ENCODE data around the gene CPNE8. TPM values are rescaled to one million over a fixed set of nuclear protein-coding genes. Genes with fewer than 3 reads are reported as not detected.

Gene CPNE8
- total RNA-seq, 4 donors from 2014 or later: 11.1 to 35.2 (median 16.7) TPM

- DNase-seq: no peak
- TF ChIP-seq CTCF (IDR thresholded peaks at IDR 0.05): no peak
- no peak for TF ChIP-seq POLR2A (IDR thresholded peaks at IDR 0.05)
- H3K9me3 ChIP-seq: no peaks in the 10 kb centered on the region
Measured at GRCh38 chr12:38625306-38625705, 280.1 kb downstream of the CPNE8 start.

GRCh38 chr12:38614171-38614570 is 291.2 kb downstream of the CPNE8 start:
- Histone ChIP-seq H3K4me1 (no peaks in the 10 kb centered on the region), H3K36me3 (no peaks in the 10 kb centered on the region), H3K27ac (no peak overlapping the region), H3K9me3 (no peaks in the 10 kb centered on the region), H3K27me3 (no peaks in the 10 kb centered on the region), H3K4me3 (no peak overlapping the region)
- TF ChIP-seq POLR2A (IDR thresholded peaks at IDR 0.05) (no peak), CTCF (IDR thresholded peaks at IDR 0.05) (no peak)
- no peak for DNase-seq
- intact Hi-C loops (cut with DNase I; ENCODE audit: low total_unique reads): no loop called here

More at GRCh38 chr12:38625306-38625705, 280.1 kb downstream of the CPNE8 start:
- Histone ChIP-seq H3K27ac (no peak overlapping the region), H3K36me3 (no peaks in the 10 kb centered on the region), H3K27me3 (no peaks in the 10 kb centered on the region), H3K4me1 (no peaks in the 10 kb centered on the region), H3K4me3 (no peak overlapping the region)
- intact Hi-C loops (cut with DNase I; ENCODE audit: low total_unique reads): no loop called here

- Histone ChIP-seq H3K4me1 (no peaks in the 10 kb centered on the region), H3K27me3 (no peaks in the 10 kb centered on the region), H3K36me3 (no peaks in the 10 kb centered on the region), H3K9me3 (no peaks in the 10 kb centered on the region), H3K27ac (no peak overlapping the region), H3K4me3 (no peak overlapping the region)
- DNase-seq: no peak
- TF ChIP-seq POLR2A (IDR thresholded peaks at IDR 0.05): no peak
- TF ChIP-seq CTCF (IDR thresholded peaks at IDR 0.05): no peak
- intact Hi-C loops (cut with DNase I; ENCODE audit: low total_unique reads): no loop called here
Measured at GRCh38 chr12:38610808-38611350, 294.5 kb downstream of the CPNE8 start.

- no peaks in the 10 kb centered on the region for H3K4me1 ChIP-seq
- no peaks in the 10 kb centered on the region for H3K36me3 ChIP-seq
- H3K9me3 ChIP-seq: no peaks in the 10 kb centered on the region
- no peak overlapping the region for H3K27ac ChIP-seq
- no peak overlapping the region for H3K4me3 ChIP-seq
- DNase-seq: no peak
- intact Hi-C loops (cut with DNase I; ENCODE audit: low total_unique reads): no loop called here
- H3K27me3 ChIP-seq: no peaks in the 10 kb centered on the region
- TF ChIP-seq POLR2A (IDR thresholded peaks at IDR 0.05) (no peak), CTCF (IDR thresholded peaks at IDR 0.05) (no peak)
Measured at GRCh38 chr12:38607295-38607694, 298.1 kb downstream of the CPNE8 start.
